ENCODE results near the gene NR5A1. TPM values are rescaled to one million over a fixed set of nuclear protein-coding genes. Genes with fewer than 3 reads are reported as not detected.

The NR5A1 gene
- total RNA-seq, 1 experiment from 2014 or later, result 0.64 TPM

GRCh38 chr9:124478354-124478753 lies 28.8 kb downstream of the NR5A1 start (continued):
- TF ChIP-seq CTCF (IDR thresholded peaks at IDR 0.05 in 2 of 3, conservative IDR thresholded peaks at IDR 0.05 in 1 of 3; ENCODE audit: borderline replicate concordance in 1 of 3, insufficient read depth in 1 of 3, low read depth in 2 of 3, low read length in 2 of 3) (no peak), EZH2 (IDR thresholded peaks at IDR 0.05) (no peak), YY1 (IDR thresholded peaks at IDR 0.05; ENCODE audit: extremely low read depth, insufficient replicate concordance, low read depth, low read length) (no peak), ATF3 (IDR thresholded peaks at IDR 0.05) (no peak), REST (IDR thresholded peaks at IDR 0.05; ENCODE audit: low read depth) (no peak)

- RAD21 ChIA-PET (ENCODE audit: low non-redundant PET in 1 of 2, low total read pairs in 2 of 2, uncharacterized antibody in 2 of 2, unreplicated experiment in 2 of 2), result no interaction called here
- CTCF ChIA-PET, result no interaction called here
- H3K4me3 ChIP-seq (replicated peaks in 1 of 2; ENCODE audit: low read depth in 1 of 2, low read length in 2 of 2), result peak overlapping the region; percentile 31 to 32
- H2AFZ ChIP-seq (ENCODE audit: low read depth, low read length, poor library complexity, severe bottlenecking), result no peak overlapping the region
- H3K36me3 ChIP-seq (ENCODE audit: control insufficient read depth in 1 of 2, insufficient read depth in 2 of 2, low read length in 2 of 2), result no peaks in the 10 kb centered on the region
- ATAC-seq (no peak), DNase-seq (ENCODE audit: low read depth, low spot score) (no peak)
- no peaks in the 10 kb centered on the region for H3K27me3 ChIP-seq (ENCODE audit: insufficient read depth, low read length)
- H3K9ac ChIP-seq (ENCODE audit: low read length), result peak overlapping the region; percentile 27; the same call in 1 of the 2 replicates
- no peaks in the 10 kb centered on the region for H3K9me3 ChIP-seq (ENCODE audit: control insufficient read depth in 1 of 2, insufficient read depth in 1 of 2, low read depth in 1 of 2, low read length in 2 of 2)
- TF ChIP-seq ZFX (IDR thresholded peaks at IDR 0.05) (no peak), EZH2 (IDR thresholded peaks at IDR 0.05) (no peak), CTCF (IDR thresholded peaks at IDR 0.05 in 2 of 3, conservative IDR thresholded peaks at IDR 0.05 in 1 of 3; ENCODE audit: borderline replicate concordance in 1 of 3, insufficient read depth in 1 of 3, low read depth in 2 of 3, low read length in 2 of 3) (no peak), TCF7L2 (IDR thresholded peaks at IDR 0.05; ENCODE audit: borderline replicate concordance, extremely low read depth, insufficient read depth, insufficient read length) (peak; percentile 65), CEBPB (IDR thresholded peaks at IDR 0.05; ENCODE audit: low read depth) (no peak)
- intact Hi-C loops (cut with micrococcal nuclease), result no loop called here
- H3K4me1 ChIP-seq (ENCODE audit: control insufficient read depth in 1 of 2, insufficient read depth in 2 of 2, low read length in 2 of 2), result peaks cover 9 to 26% of the 10 kb centered on the region in 2 experiments
- no peaks in the 10 kb centered on the region for H3K9me2 ChIP-seq (ENCODE audit: insufficient read depth)
- no peaks in the 10 kb centered on the region for H4K20me1 ChIP-seq (ENCODE audit: insufficient read depth)
- H3K4me2 ChIP-seq (ENCODE audit: low read length), result peak overlapping the region; percentile 71
- POLR2A ChIA-PET, result interaction anchor here (0.8 kb wide), 1 partner anchor 26 kb away, joined by 5 read pairs; no protein-coding TSS in a partner anchor
- H3K79me2 ChIP-seq (ENCODE audit: insufficient read depth, low read length), result no peaks in the 10 kb centered on the region
- BruUV-seq (replicated peaks), result no TSS peak
- H3K27ac ChIP-seq (ENCODE audit: low read depth, low read length), result no peak overlapping the region
Measured at GRCh38 chr9:124477648-124478285, 29.4 kb downstream of the NR5A1 start.

Measured in HCT116 (cell line).